HFFc6 (cell line): ENCODE measurements around the gene ABCA7. TPM values are rescaled to one million over a fixed set of nuclear protein-coding genes. Genes with fewer than 3 reads are reported as not detected.
A peak's percentile ranks its signal among the peaks of the same experiment; 100 is the strongest.

Experiments
- DNase-seq: peaks from one replicate; pipeline ENCODE4 v3.0.0-alpha.2; 2018
- H3K27ac Mint-ChIP-seq: 2 replicates; pipeline ENCODE4 v1.8.0; 2020; ENCODE audit warnings: mild to moderate bottlenecking, mixed read lengths
- H3K27me3 Mint-ChIP-seq: 2 replicates; pipeline ENCODE4 v1.8.0; 2021; ENCODE audit warnings: mild to moderate bottlenecking, moderate library complexity, mixed read lengths; ENCODE audit not compliant: insufficient read depth
- H3K36me3 Mint-ChIP-seq: 2 replicates; pipeline ENCODE4 v1.8.0; 2021; ENCODE audit warnings: low read depth, mixed read lengths
- H3K4me1 Mint-ChIP-seq: 2 replicates; pipeline ENCODE4 v1.8.0; 2020; ENCODE audit warnings: low read depth, mixed read lengths
- H3K4me3 Mint-ChIP-seq: 2 replicates; pipeline ENCODE4 v1.8.0; 2020; ENCODE audit warnings: mild to moderate bottlenecking, moderate library complexity, mixed read lengths
- H3K9me3 Mint-ChIP-seq: 2 replicates; pipeline ENCODE4 v1.8.0; 2020; ENCODE audit warnings: mild to moderate bottlenecking, mixed read lengths
- CTCF ChIP-seq: fragments of 200-600 bp; sonication (generic); IDR thresholded peaks from 2 replicates; pipeline ENCODE4 v1.5.0; 2021; ENCODE audit warnings: antibody characterized with exemption, mild to moderate bottlenecking
- total RNA-seq, 6 experiments: library from RNA; stranded (reverse); fragmentation: NEBNext Ultra II Directional; extraction: Animal tissue kit (Norgen Biotek cat#: 25700); gene quantifications; 2 replicates in 1 of 6; 3 replicates in 5 of 6; pipeline ENCODE4 v1.2.3, GENCODE V29; 2021

Gene ABCA7
- total RNA-seq, 6 experiments from 2014 or later: 4.6 to 8.1 (median 6.6) TPM

GRCh38 chr19:1000591-1001537 is 39.0 kb upstream of the ABCA7 start:
- Mint-ChIP-seq H3K36me3 (no peaks in the 10 kb centered on the region), H3K27me3 (peaks cover 22% of the 10 kb centered on the region), H3K4me3 (peak overlapping the region; percentile 43; the same call in 1 of the 2 replicates), H3K9me3 (peaks cover 4% of the 10 kb centered on the region; the same call in 1 of the 2 replicates), H3K4me1 (peaks cover 5% of the 10 kb centered on the region; the same call in 1 of the 2 replicates), H3K27ac (no peak overlapping the region)
- TF ChIP-seq CTCF: no peak
- no peak for DNase-seq

- Mint-ChIP-seq H3K27ac (no peak overlapping the region), H3K36me3 (no peaks in the 10 kb centered on the region), H3K9me3 (peaks cover 4% of the 10 kb centered on the region; the same call in 1 of the 2 replicates), H3K27me3 (peaks cover 18% of the 10 kb centered on the region), H3K4me1 (0 out of 2 replicates have a peak, but pooled peaks cover under 1% of the 10 kb centered on the region), H3K4me3 (no peak overlapping the region)
- peak; percentile 92 for TF ChIP-seq CTCF
- DNase-seq: no peak
Observed at GRCh38 chr19:1001538-1002166, 38.3 kb upstream of the ABCA7 start.

- DNase-seq: no peak
- no peak overlapping the region for H3K27ac Mint-ChIP-seq
- peaks cover 14% of the 10 kb centered on the region for H3K27me3 Mint-ChIP-seq
- TF ChIP-seq CTCF: no peak
- peaks cover 4% of the 10 kb centered on the region; the same call in 1 of the 2 replicates for H3K9me3 Mint-ChIP-seq
- H3K4me3 Mint-ChIP-seq: no peak overlapping the region
- no peaks in the 10 kb centered on the region for H3K36me3 Mint-ChIP-seq
- no peaks in the 10 kb centered on the region for H3K4me1 Mint-ChIP-seq
Observed at GRCh38 chr19:1002600-1002999, 37.3 kb upstream of the ABCA7 start.

GRCh38 chr19:1003283-1003682 is 36.6 kb upstream of the ABCA7 start:
- peaks cover 10% of the 10 kb centered on the region for H3K27me3 Mint-ChIP-seq
- H3K4me1 Mint-ChIP-seq: no peaks in the 10 kb centered on the region
- H3K9me3 Mint-ChIP-seq: peaks cover 4% of the 10 kb centered on the region; the same call in 1 of the 2 replicates
- H3K4me3 Mint-ChIP-seq: no peak overlapping the region
- no peak for TF ChIP-seq CTCF
- no peak overlapping the region for H3K27ac Mint-ChIP-seq
- no peaks in the 10 kb centered on the region for H3K36me3 Mint-ChIP-seq
- no peak for DNase-seq

- DNase-seq: no peak
- peaks cover 5% of the 10 kb centered on the region for H3K27me3 Mint-ChIP-seq
- H3K4me3 Mint-ChIP-seq: no peak overlapping the region
- H3K36me3 Mint-ChIP-seq: no peaks in the 10 kb centered on the region
- no peaks in the 10 kb centered on the region for H3K4me1 Mint-ChIP-seq
- H3K27ac Mint-ChIP-seq: no peak overlapping the region
- H3K9me3 Mint-ChIP-seq: peaks cover 4% of the 10 kb centered on the region; the same call in 1 of the 2 replicates
- TF ChIP-seq CTCF: no peak
Observed at GRCh38 chr19:1004204-1004802, 35.6 kb upstream of the ABCA7 start.
